Caco-2 (cell line): ENCODE data around the gene TTC28. TPM values are rescaled to one million over a fixed set of nuclear protein-coding genes. Genes with fewer than 3 reads are reported as not detected.
A peak's percentile ranks its signal among the peaks of the same experiment; 100 is the strongest.

Experiments
- BruUV-seq: library from RNA; stranded (reverse); fragments of 400-500 nt; replicated peaks from 2 replicates; lab custom pipeline; 2021; lab: Mats Ljungman, UMichigan
- CTCF ChIA-PET: fragments of 300-600 bp; sonication (Branson Sonifier 250); formaldehyde crosslinking; loops from one replicate; lab custom pipeline; 2022; ENCODE audit warnings: antibody characterized with exemption; lab: Charles Lee
- POLR2A ChIA-PET: fragments of 300-600 bp; sonication (Branson Sonifier 250); formaldehyde crosslinking; loops from one replicate; lab custom pipeline; 2022; ENCODE audit warnings: antibody characterized with exemption; lab: Charles Lee
- DNase-seq, 2 experiments: peaks; one replicate each; pipeline versions ENCODE4 v3.0.0 to v3.0.0-alpha.2; 2020 to 2022
- H3K27me3 ChIP-seq: replicated peaks from 2 replicates; pipeline ENCODE4 v1.6.0; 2011; ENCODE audit warnings: low read length; ENCODE audit not compliant: control insufficient read depth, insufficient read depth
- H3K36me3 ChIP-seq: 2 replicates; pipeline ENCODE4 v1.5.1; 2011; ENCODE audit warnings: low read length; ENCODE audit not compliant: control insufficient read depth, insufficient read depth
- H3K4me1 ChIP-seq: fragments of 250-450 bp; sonication (Bioruptor Pico); 2 replicates; pipeline ENCODE4 v1.5.1; 2020; ENCODE audit warnings: mild to moderate bottlenecking
- H3K4me3 ChIP-seq: 2 replicates; pipeline ENCODE4 v1.5.1; 2011; ENCODE audit warnings: low read depth, mild to moderate bottlenecking, control low read depth, low read length
- H3K9me3 ChIP-seq: fragments of 250-450 bp; sonication (Bioruptor Pico); 2 replicates; pipeline ENCODE4 v1.5.1; 2020; ENCODE audit warnings: mild to moderate bottlenecking, moderate library complexity
- H3K27ac Mint-ChIP-seq: one replicate; pipeline ENCODE4 v1.8.0; 2022; ENCODE audit warnings: mixed read lengths; ENCODE audit not compliant: unreplicated experiment
- H3K27me3 Mint-ChIP-seq: one replicate; pipeline ENCODE4 v1.8.0; 2022; ENCODE audit warnings: mixed read lengths; ENCODE audit not compliant: insufficient read depth, unreplicated experiment
- H3K36me3 Mint-ChIP-seq: one replicate; pipeline ENCODE4 v1.8.0; 2022; ENCODE audit warnings: mild to moderate bottlenecking, mixed read lengths; ENCODE audit not compliant: insufficient read depth, unreplicated experiment
- H3K4me1 Mint-ChIP-seq: one replicate; pipeline ENCODE4 v1.8.0; 2022; ENCODE audit warnings: low read depth, mixed read lengths; ENCODE audit not compliant: unreplicated experiment
- H3K4me3 Mint-ChIP-seq: one replicate; pipeline ENCODE4 v1.8.0; 2022; ENCODE audit warnings: mild to moderate bottlenecking, moderate library complexity, mixed read lengths; ENCODE audit not compliant: unreplicated experiment
- H3K9me3 Mint-ChIP-seq: one replicate; pipeline ENCODE4 v1.8.0; 2022; ENCODE audit warnings: mixed read lengths; ENCODE audit not compliant: unreplicated experiment
- CTCF ChIP-seq, 2 experiments: fragments of 200-600 bp in 1 of 2; IDR thresholded peaks; 1 replicate in 1 of 2; 2 replicates in 1 of 2; pipeline versions ENCODE4 v1.5.1 to v1.8.0; 2011 to 2022; ENCODE audit warnings: antibody characterized with exemption in 1 of 2, control low read depth in 1 of 2, inconsistent platforms in 1 of 2, low read depth in 1 of 2, low read length in 1 of 2, mild to moderate bottlenecking in 1 of 2, moderate library complexity in 1 of 2; ENCODE audit not compliant: insufficient read depth in 1 of 2, severe bottlenecking in 1 of 2, unreplicated experiment in 1 of 2
- intact Hi-C: fragments of 100-400 bp; cut with micrococcal nuclease; formaldehyde crosslinking; loops from one replicate; pipeline ENCODE4 v1.10.0; 2022; ENCODE audit not compliant: unreplicated experiment
- total RNA-seq: library from RNA; stranded (reverse); gene quantifications from 2 replicates; pipeline ENCODE4 v1.2.3, GENCODE V29; 2022

TTC28 gene
- total RNA-seq, 1 experiment from 2014 or later = 12.0 TPM

- no peak overlapping the region for H3K4me3 ChIP-seq
- no peaks in the 10 kb centered on the region for H3K27me3 ChIP-seq
- ChIA-PET POLR2A (no interaction called here), CTCF (interaction anchor here (0.9 kb wide), 1 partner anchor 27 kb away, joined by 3 read pairs; no protein-coding TSS in a partner anchor)
- peak in 1 of 2 experiments; percentile 13 for DNase-seq
- H3K36me3 ChIP-seq = no peaks in the 10 kb centered on the region
- no peaks in the 10 kb centered on the region for H3K4me1 ChIP-seq
- H3K4me3 Mint-ChIP-seq = no peak overlapping the region
- no peaks in the 10 kb centered on the region for H3K36me3 Mint-ChIP-seq
- no peaks in the 10 kb centered on the region for H3K27me3 Mint-ChIP-seq
- BruUV-seq = no TSS peak
- TF ChIP-seq CTCF (IDR thresholded peaks at IDR 0.05; ENCODE audit: insufficient read depth in 1 of 2, low read depth in 1 of 2, low read length in 1 of 2, severe bottlenecking in 1 of 2, unreplicated experiment in 1 of 2) = no peak
- H3K27ac Mint-ChIP-seq = no peak overlapping the region
- intact Hi-C loops = no loop called here
- H3K4me1 Mint-ChIP-seq = no peaks in the 10 kb centered on the region
- no peaks in the 10 kb centered on the region for H3K9me3 Mint-ChIP-seq
- H3K9me3 ChIP-seq = no peaks in the 10 kb centered on the region
Observed at GRCh38 chr22:27992294-27993165, 687.1 kb downstream of the TTC28 start.

GRCh38 chr22:27991586-27992293, 687.9 kb downstream of the TTC28 start:
- H3K36me3 Mint-ChIP-seq = no peaks in the 10 kb centered on the region
- no peak for TF ChIP-seq CTCF (IDR thresholded peaks at IDR 0.05; ENCODE audit: insufficient read depth in 1 of 2, low read depth in 1 of 2, low read length in 1 of 2, severe bottlenecking in 1 of 2, unreplicated experiment in 1 of 2)
- Histone ChIP-seq H3K4me1 (no peaks in the 10 kb centered on the region), H3K27me3 (no peaks in the 10 kb centered on the region), H3K36me3 (no peaks in the 10 kb centered on the region), H3K4me3 (no peak overlapping the region), H3K9me3 (no peaks in the 10 kb centered on the region)
- no peaks in the 10 kb centered on the region for H3K4me1 Mint-ChIP-seq
- POLR2A ChIA-PET = no interaction called here
- peak in 1 of 2 experiments; percentile 8 for DNase-seq
- BruUV-seq = no TSS peak
- H3K27ac Mint-ChIP-seq = no peak overlapping the region
- H3K27me3 Mint-ChIP-seq = no peaks in the 10 kb centered on the region
- H3K4me3 Mint-ChIP-seq = no peak overlapping the region
- no peaks in the 10 kb centered on the region for H3K9me3 Mint-ChIP-seq
- intact Hi-C loops = no loop called here
- CTCF ChIA-PET = interaction anchor here (0.6 kb wide), 1 partner anchor 1315 kb away, joined by 6 read pairs; no protein-coding TSS in a partner anchor

DNA sequence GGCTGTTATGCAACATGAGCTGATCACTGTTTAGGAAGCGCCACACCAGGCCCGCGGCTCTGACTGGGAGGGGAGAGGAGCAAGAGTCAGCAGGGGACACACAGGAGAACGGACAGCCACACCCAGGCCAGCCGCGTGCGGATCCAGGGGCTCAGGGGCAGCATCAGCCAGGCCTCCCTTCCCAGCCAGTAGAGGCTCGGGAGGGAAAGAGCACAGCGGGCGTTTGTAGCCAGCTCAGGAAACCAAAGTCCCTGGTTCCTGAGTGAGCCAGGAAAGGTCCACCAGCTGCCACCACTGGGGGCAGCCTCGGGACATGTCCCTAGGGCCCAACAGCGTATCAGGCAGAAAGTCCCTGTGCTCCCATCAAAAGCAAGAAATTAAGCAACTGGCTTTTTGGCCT, 688.8 kb downstream of the TTC28 start:
- ChIA-PET CTCF (interaction anchor here (0.6 to 0.7 kb wide), 3 partner anchors 9 to 1316 kb away, joined by 3 to 6 read pairs (median 3); no protein-coding TSS in a partner anchor), POLR2A (no interaction called here)

More for the DNA sequence above, 688.8 kb downstream of the TTC28 start:
- Histone ChIP-seq H3K9me3 (no peaks in the 10 kb centered on the region), H3K4me1 (no peaks in the 10 kb centered on the region), H3K27me3 (no peaks in the 10 kb centered on the region), H3K36me3 (no peaks in the 10 kb centered on the region), H3K4me3 (no peak overlapping the region)
- no peaks in the 10 kb centered on the region for H3K9me3 Mint-ChIP-seq
- intact Hi-C loops = no loop called here
- H3K4me3 Mint-ChIP-seq = no peak overlapping the region
- no TSS peak for BruUV-seq
- no peaks in the 10 kb centered on the region for H3K27me3 Mint-ChIP-seq
- no peaks in the 10 kb centered on the region for H3K4me1 Mint-ChIP-seq
- no peaks in the 10 kb centered on the region for H3K36me3 Mint-ChIP-seq
- peak; percentile 44 to 49 for DNase-seq
- no peak overlapping the region for H3K27ac Mint-ChIP-seq
- TF ChIP-seq CTCF (IDR thresholded peaks at IDR 0.05; ENCODE audit: insufficient read depth in 1 of 2, low read depth in 1 of 2, low read length in 1 of 2, severe bottlenecking in 1 of 2, unreplicated experiment in 1 of 2) = peak; percentile 45 to 48
